ENCODE data around the gene CRYBA2. TPM values are rescaled to one million over a fixed set of nuclear protein-coding genes. Genes with fewer than 3 reads are reported as not detected.

The CRYBA2 gene
- total and polyA plus RNA-seq, 2 experiments from 2014 or later = not detected

DNA sequence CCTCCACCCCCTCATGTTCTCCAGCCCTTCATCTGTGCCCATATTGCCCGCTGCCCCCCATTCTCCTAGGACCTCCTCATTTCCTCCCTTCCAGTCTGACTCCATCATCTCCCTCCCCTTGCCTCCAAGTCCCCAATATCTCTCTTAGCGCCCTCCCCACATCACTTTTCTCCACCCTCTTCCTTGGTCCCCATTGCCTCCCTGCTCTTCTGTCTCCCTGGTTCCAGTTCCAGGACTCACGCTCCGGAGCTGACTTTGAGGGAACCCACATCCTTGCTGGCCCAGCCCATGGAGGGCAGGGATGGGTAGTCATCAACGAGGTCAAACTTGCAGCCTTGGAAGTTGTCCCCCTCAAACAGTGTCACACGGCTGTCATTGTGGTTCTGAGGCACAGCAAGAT is 2.6 kb downstream of the CRYBA2 start:
- H3K4me3 Mint-ChIP-seq = no peak overlapping the region
- peaks cover 99% of the 10 kb centered on the region for H3K27me3 Mint-ChIP-seq (ENCODE audit: insufficient read depth, low read depth, poor library complexity)

GRCh38 chr2:218990052-218990451 is 3.2 kb downstream of the CRYBA2 start:
- peaks cover 3% of the 10 kb centered on the region; the same call in 1 of the 3 replicates for H3K4me1 Mint-ChIP-seq
- H3K4me2 ChIP-seq = no peak overlapping the region
- no peaks in the 10 kb centered on the region for H3K36me3 ChIP-seq (ENCODE audit: insufficient read depth)
- TF ChIP-seq EZH2phosphoT487 (IDR thresholded peaks at IDR 0.05; ENCODE audit: unreplicated experiment) = peak; percentile 46
- TF ChIP-seq, protein P1, sequence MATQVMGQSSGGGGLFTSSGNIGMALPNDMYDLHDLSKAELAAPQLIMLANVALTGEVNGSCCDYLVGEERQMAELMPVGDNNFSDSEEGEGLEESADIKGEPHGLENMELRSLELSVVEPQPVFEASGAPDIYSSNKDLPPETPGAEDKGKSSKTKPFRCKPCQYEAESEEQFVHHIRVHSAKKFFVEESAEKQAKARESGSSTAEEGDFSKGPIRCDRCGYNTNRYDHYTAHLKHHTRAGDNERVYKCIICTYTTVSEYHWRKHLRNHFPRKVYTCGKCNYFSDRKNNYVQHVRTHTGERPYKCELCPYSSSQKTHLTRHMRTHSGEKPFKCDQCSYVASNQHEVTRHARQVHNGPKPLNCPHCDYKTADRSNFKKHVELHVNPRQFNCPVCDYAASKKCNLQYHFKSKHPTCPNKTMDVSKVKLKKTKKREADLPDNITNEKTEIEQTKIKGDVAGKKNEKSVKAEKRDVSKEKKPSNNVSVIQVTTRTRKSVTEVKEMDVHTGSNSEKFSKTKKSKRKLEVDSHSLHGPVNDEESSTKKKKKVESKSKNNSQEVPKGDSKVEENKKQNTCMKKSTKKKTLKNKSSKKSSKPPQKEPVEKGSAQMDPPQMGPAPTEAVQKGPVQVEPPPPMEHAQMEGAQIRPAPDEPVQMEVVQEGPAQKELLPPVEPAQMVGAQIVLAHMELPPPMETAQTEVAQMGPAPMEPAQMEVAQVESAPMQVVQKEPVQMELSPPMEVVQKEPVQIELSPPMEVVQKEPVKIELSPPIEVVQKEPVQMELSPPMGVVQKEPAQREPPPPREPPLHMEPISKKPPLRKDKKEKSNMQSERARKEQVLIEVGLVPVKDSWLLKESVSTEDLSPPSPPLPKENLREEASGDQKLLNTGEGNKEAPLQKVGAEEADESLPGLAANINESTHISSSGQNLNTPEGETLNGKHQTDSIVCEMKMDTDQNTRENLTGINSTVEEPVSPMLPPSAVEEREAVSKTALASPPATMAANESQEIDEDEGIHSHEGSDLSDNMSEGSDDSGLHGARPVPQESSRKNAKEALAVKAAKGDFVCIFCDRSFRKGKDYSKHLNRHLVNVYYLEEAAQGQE (IDR thresholded peaks at IDR 0.05; ENCODE audit: unreplicated experiment) = no peak
- ATAC-seq = no peak
- H3K27me3 ChIP-seq (ENCODE audit: insufficient read depth) = peaks cover 100% of the 10 kb centered on the region
- H3K79me2 ChIP-seq (replicated peaks; ENCODE audit: insufficient read depth) = no peaks in the 10 kb centered on the region
- peaks cover 3% of the 10 kb centered on the region; the same call in 1 of the 3 replicates for H3K9me3 Mint-ChIP-seq
- no peaks in the 10 kb centered on the region for H3K9me2 ChIP-seq (ENCODE audit: insufficient read depth)
- no peak overlapping the region for H3K27ac Mint-ChIP-seq
- H3K4me3 Mint-ChIP-seq = no peak overlapping the region
- H3K4me1 ChIP-seq (ENCODE audit: insufficient read depth) = peaks cover 22% of the 10 kb centered on the region
- peaks cover 13% of the 10 kb centered on the region; the same call in 1 of the 2 replicates for H4K20me1 ChIP-seq (replicated peaks; ENCODE audit: insufficient read depth)
- no peak for DNase-seq (ENCODE audit: low spot score)
- no peaks in the 10 kb centered on the region for H3K36me3 Mint-ChIP-seq (ENCODE audit: low read depth)
- peaks cover 4% of the 10 kb centered on the region; the same call in 1 of the 2 replicates for H3F3A ChIP-seq (replicated peaks; ENCODE audit: low read depth)
- H2AFZ ChIP-seq = no peak overlapping the region
- H3K4me3 ChIP-seq = no peak overlapping the region
- H3K27me3 Mint-ChIP-seq (ENCODE audit: insufficient read depth, low read depth, poor library complexity) = peaks cover 97% of the 10 kb centered on the region
- H3K27ac ChIP-seq (ENCODE audit: low read depth) = no peak overlapping the region

More for the DNA sequence above, 2.6 kb downstream of the CRYBA2 start:
- Mint-ChIP-seq H3K4me1 (peaks cover 3% of the 10 kb centered on the region; the same call in 2 of the 3 replicates), H3K9me3 (peaks cover 3% of the 10 kb centered on the region; the same call in 1 of the 3 replicates), H3K36me3 (ENCODE audit: low read depth) (no peaks in the 10 kb centered on the region), H3K27ac (no peak overlapping the region)
- H3K36me3 ChIP-seq (ENCODE audit: insufficient read depth) = no peaks in the 10 kb centered on the region
- H2AFZ ChIP-seq = no peak overlapping the region
- no peak overlapping the region for H3K27ac ChIP-seq (ENCODE audit: low read depth)
- H3K9me2 ChIP-seq (ENCODE audit: insufficient read depth) = no peaks in the 10 kb centered on the region
- H3F3A ChIP-seq (replicated peaks; ENCODE audit: low read depth) = peaks cover 4% of the 10 kb centered on the region; the same call in 1 of the 2 replicates
- H3K79me2 ChIP-seq (replicated peaks; ENCODE audit: insufficient read depth) = no peaks in the 10 kb centered on the region
- H3K4me2 ChIP-seq = no peak overlapping the region
- peaks cover 22% of the 10 kb centered on the region for H3K4me1 ChIP-seq (ENCODE audit: insufficient read depth)
- no peak for DNase-seq (ENCODE audit: low spot score)
- H3K27me3 ChIP-seq (ENCODE audit: insufficient read depth) = peaks cover 100% of the 10 kb centered on the region
- peaks cover 18% of the 10 kb centered on the region; the same call in 1 of the 2 replicates for H4K20me1 ChIP-seq (replicated peaks; ENCODE audit: insufficient read depth)
- ATAC-seq = no peak
- H3K4me3 ChIP-seq = no peak overlapping the region
- peak; percentile 86 for TF ChIP-seq EZH2 (IDR thresholded peaks at IDR 0.05; ENCODE audit: low read depth, unreplicated experiment)
- TF ChIP-seq, protein P2, sequence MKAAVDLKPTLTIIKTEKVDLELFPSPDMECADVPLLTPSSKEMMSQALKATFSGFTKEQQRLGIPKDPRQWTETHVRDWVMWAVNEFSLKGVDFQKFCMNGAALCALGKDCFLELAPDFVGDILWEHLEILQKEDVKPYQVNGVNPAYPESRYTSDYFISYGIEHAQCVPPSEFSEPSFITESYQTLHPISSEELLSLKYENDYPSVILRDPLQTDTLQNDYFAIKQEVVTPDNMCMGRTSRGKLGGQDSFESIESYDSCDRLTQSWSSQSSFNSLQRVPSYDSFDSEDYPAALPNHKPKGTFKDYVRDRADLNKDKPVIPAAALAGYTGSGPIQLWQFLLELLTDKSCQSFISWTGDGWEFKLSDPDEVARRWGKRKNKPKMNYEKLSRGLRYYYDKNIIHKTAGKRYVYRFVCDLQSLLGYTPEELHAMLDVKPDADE (IDR thresholded peaks at IDR 0.05) = no peak

GRCh38 chr2:218988650-218989049 is 4.6 kb downstream of the CRYBA2 start:
- Histone ChIP-seq H3K4me3 (no peak overlapping the region), H3K36me3 (ENCODE audit: insufficient read depth) (no peaks in the 10 kb centered on the region), H3K9me2 (ENCODE audit: insufficient read depth) (no peaks in the 10 kb centered on the region), H3K4me2 (no peak overlapping the region), H2AFZ (no peak overlapping the region), H4K20me1 (replicated peaks; ENCODE audit: insufficient read depth) (peaks cover 12% of the 10 kb centered on the region; the same call in 1 of the 2 replicates), H3K27ac (ENCODE audit: low read depth) (no peak overlapping the region), H3F3A (replicated peaks; ENCODE audit: low read depth) (no peaks in the 10 kb centered on the region; the same call in 1 of the 2 replicates), H3K27me3 (ENCODE audit: insufficient read depth) (peaks cover 100% of the 10 kb centered on the region), H3K79me2 (replicated peaks; ENCODE audit: insufficient read depth) (no peaks in the 10 kb centered on the region), H3K4me1 (ENCODE audit: insufficient read depth) (peaks cover 21% of the 10 kb centered on the region)
- H3K4me1 Mint-ChIP-seq = peaks cover 3% of the 10 kb centered on the region; the same call in 2 of the 3 replicates
- peak; percentile 40 for TF ChIP-seq EZH2 (IDR thresholded peaks at IDR 0.05; ENCODE audit: low read depth, unreplicated experiment)
- TF ChIP-seq EZH2phosphoT487 (IDR thresholded peaks at IDR 0.05; ENCODE audit: unreplicated experiment) = no peak
- TF ChIP-seq ZNF331 (CRISPR knock-in tag; IDR thresholded peaks at IDR 0.05; ENCODE audit: low read depth) = no peak
- H3K36me3 Mint-ChIP-seq (ENCODE audit: low read depth) = no peaks in the 10 kb centered on the region
- H3K27ac Mint-ChIP-seq = no peak overlapping the region
- H3K4me3 Mint-ChIP-seq = no peak overlapping the region
- ATAC-seq = no peak
- H3K27me3 Mint-ChIP-seq (ENCODE audit: insufficient read depth, low read depth, poor library complexity) = peaks cover 96% of the 10 kb centered on the region
- no peak for DNase-seq (ENCODE audit: low spot score)
- peaks cover 3% of the 10 kb centered on the region; the same call in 2 of the 3 replicates for H3K9me3 Mint-ChIP-seq
